ENCODE measurements around the gene TERB2.
"Not testable (repeated sequence)": the region's sequence is repeated elsewhere in the genome, so short reads cannot be mapped to it uniquely, and the experiment has no call there.

TERB2 gene

DNA sequence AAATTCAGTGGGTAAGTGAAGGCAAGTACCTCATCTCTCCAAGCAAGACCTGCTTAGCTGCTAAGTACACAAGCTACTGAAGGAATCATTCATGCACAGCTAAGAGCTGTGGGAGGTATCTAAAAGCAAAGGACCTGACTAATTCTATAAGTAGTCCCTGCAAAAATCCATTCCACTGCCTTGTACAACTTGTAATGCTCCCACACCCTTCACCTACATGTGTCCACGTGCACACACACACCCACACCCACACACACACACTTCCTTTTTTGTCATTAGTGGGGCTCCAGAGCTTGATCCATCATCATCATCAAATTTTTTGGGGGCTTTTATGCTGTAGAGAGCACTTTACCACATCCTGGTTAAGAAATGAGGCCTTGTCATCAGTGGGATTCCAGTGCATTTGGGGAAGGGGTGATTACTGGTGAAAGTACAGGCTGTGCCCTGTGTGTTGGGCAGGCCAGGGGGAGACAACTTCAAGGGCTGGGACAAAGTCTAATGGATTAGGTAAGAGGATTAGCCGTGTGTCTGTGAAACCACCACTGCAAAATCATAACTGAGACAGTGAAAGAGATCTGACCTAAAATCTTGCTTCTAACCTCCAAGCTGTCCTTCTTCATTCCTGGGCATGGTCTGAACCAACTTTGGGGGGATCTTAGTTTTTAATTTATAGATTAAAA, 47.4 kb downstream of the TERB2 start:
- peak; percentile 55 for DNase-seq

DNA sequence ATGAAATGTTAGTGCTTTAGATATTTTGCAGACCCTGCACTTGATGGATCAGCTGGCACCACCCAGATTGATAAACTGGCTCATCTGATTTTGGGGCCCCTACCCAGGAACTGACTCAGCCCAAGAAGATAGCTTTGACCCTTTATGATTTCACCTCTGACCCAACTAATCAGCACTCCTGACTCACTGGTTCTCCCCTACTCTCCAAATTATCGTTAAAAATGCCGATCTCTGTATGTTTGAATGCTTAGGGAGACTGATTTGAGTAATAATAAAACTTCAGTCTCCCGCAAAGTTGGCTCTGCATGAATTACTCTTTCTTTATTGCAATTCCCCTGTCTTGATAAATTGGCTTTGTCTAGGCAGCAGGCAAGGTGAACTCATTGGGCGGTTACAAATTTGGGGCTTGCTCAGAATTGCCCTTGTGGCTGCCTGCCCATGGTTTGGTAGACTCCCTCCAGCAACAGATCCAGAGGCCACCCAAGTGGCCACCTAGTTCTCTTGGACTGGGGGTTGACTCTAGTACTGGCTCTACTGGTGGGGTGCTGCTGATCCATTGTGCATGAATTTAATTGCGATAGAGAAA, 48.2 kb downstream of the TERB2 start:
- DNase-seq: not testable (repeated sequence)

DNA sequence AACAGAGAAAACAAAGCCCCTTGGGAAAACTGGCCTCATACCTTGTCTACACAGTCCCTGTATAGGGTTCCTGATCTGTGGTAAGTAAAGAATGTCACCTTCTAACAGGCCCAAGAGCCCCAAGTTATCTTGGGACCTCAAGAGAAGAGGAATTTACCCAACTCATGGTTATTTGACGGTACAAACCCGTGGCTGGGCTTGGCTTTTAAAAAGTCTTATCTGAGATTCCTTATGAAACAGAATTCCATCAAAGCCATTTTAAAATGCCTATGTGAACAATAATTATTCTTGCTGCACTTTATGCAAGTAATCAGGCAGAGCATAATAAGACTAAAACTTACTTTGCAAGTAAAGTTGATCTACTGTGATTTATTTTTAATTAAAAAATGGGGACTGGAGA, 52.6 kb downstream of the TERB2 start:
- DNase-seq: no peak

DNA sequence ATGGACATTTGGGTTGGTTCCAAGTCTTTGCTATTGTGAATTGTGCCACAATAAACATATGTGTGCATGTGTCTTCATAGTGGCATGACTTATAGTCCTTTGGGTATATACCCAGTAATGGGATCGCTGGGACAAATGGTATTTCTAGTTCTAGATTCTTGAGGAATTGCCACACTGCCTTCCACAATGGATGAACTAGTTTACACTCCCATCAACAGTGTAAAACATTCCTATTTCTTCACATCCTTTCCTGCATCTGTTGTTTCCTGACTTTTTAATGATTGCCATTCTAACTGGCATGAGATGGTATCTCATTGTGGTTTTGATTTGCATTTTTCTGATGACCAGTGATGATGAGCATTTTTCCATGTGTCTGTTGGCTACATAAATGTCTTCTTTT, 58.6 kb downstream of the TERB2 start:
- not testable (repeated sequence) for DNase-seq

DNA sequence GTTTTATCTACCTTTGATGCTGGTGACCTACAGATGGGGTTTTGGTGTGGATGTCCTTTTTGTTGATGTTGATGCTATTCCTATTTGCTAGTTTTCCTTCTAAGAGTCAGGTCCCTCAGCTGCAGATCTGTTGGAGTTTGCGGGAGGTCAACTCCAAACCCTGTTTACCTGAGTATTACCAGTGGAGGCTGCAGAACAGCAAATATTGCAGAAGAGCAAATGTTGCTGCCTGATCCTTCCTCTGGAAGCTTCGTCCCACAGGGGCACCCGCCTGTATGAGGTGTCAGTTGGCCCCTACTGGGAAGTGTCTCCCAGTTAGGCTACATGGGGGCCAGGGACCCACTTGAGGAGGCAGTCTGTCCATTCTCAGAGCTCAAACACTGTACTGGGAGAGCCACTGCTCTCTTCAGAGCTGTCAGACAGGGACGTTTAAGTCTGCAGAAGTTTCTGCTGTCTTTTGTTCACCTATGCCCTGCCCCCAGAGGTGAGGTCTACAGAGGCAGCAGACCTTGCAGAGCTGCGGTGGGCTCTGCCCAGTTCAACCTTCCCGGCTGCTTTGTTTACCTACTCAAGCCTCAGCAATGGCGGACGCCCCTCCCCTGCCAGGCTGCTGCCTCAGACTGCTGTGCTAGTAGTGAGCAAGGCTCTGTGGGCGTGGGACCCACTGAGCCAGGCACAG, 63.9 kb downstream of the TERB2 start:
- not testable (repeated sequence) for DNase-seq

DNA sequence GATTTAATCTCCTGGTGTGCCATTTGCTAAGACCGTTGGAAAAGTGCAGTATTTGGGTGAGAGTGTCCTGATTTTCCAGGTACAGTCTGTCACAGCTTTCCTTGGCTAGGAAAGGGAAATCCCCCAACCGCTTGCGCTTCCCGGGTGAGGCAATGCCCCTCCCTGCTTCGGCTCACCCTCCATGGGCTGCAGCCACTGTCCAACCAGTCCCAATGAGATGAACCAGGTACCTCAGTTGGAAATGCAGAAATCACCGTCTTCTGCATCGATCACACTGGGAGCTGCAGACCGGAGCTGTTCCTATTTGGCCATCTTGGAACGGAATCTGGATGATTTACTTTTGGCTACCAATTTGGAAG, 64.4 kb downstream of the TERB2 start:
- DNase-seq: not testable (repeated sequence)

DNA sequence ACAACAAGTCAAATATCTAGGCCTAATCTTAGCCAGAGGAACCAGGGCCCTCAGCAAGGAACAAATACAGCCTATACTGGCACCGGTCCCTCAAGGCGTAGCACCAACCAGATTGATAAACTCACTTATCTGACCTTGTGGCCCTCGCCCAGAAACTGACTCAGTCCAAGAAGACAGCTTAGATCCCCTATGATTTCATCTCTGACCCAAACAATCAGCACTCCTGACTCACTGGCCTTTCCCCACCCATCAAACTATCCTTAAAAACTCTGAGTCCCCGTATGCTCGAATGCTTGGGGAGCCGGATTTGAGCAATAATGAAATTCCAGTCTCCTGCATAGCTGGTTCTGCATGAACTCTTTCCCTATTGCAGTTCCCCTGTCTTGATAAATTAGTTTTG, 64.9 kb downstream of the TERB2 start:
- no peak for DNase-seq

DNA sequence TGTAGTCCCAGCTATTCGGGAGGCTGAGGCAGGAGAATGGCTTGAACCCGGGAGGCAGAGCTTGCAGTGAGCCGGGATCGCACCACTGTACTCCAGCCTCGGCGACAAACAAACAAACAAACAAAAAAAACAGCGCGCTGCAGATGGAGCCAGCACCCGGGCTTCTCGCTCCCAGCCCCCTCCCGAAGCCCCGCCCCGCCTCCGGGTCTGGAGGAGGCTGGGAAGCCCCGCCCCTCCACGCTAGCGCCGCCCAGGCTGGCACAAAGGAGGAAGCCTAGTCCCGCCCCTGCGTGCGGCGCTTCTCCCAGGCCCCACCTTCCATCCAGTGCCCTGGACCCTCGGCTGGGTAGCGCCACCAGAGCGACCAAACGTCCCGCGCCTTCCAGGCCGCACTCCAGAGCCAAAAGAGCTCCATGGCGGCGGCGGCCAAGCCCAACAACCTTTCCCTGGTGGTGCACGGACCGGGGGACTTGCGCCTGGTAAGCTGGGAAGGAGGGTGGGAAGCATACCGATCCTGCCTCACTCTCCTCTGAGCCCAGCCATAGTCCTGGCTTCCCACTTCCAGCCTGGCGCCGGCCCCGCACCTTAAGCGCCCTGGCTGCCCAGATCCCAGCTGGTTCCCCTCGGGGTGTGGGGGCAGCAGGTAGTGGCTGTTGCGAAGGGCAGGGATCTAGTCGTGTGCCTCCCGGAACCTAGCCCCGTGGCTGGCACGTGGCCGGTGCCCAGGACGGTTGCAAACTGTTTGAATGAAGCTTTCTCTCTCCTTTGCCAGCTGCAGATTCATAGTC, 66.6 kb downstream of the TERB2 start, which contains the start of gene SORD:
TSS of gene SORD (plus strand) at position 325 of the 788 bp plus-strand sequence. CDS start at position 414, 89 bp downstream.
- DNase-seq: peak; percentile 67

DNA sequence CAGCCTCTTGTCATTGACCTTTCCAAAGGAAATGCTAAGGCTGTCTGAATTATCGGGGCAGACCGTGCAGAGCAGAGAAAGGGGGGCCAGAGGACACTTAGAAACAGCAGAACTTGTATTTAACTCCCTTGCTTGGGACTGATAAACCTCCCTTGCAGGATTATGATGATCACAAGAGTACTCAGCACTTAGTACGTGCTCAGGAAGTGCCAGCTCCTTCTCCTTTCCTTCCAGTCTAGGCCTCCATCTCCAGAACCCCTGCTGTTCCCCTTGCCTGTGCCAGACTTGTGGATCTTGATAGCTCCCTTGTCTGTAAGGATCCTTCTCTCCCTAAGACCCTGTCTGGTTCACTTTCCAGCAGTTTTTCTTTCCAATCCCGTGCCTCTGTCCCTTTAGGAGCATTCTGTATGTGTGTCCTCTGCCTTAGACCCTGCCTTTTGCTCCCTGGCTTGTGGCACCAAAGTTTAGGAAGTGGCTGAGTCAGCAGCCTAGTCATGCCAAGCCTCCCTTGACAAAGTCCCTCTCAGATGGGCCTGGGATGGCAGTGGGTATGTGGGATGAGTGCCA, 67.3 kb downstream of the TERB2 start:
- peak; percentile 2 for DNase-seq

DNA sequence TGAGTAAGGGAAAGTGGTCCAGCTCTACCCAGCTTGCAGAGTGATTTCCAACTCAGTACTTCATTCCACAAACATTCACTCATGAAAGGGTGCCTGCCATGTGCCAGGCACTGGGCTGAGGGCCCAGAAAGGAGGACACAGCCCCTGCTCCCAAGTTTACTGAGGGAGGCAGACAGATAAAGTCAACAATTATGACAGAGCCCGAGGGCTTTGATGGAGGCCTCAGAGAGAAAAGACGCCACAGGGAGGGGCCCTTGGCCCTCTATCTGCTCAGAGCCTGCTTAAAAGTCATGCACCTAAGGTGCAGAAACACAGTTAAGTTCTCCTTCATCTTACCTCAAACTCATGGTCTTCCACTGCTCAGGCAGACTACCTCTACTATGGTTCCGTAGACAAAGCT, 68.2 kb downstream of the TERB2 start:
- DNase-seq: not testable (repeated sequence)

DNA sequence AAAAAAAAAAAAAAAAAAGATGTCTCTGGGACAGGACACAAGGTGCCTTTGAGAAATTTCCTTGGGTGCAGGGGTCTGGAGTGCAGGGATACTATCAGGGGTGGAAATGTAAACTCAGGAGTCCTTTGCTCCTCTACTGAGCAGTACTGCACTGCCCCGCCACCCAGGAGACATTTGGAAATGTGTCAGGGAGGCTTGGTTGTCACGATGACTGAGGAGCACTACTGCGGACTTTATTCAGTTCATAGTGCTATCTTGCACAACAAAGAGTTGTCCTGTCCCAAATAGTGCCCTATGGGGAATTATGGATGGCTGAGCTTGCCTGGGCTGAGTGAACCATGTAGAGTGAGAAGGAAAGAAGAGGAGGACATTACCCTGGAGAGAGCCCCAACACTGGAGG, 69.1 kb downstream of the TERB2 start:
- DNase-seq: not testable (repeated sequence)

DNA sequence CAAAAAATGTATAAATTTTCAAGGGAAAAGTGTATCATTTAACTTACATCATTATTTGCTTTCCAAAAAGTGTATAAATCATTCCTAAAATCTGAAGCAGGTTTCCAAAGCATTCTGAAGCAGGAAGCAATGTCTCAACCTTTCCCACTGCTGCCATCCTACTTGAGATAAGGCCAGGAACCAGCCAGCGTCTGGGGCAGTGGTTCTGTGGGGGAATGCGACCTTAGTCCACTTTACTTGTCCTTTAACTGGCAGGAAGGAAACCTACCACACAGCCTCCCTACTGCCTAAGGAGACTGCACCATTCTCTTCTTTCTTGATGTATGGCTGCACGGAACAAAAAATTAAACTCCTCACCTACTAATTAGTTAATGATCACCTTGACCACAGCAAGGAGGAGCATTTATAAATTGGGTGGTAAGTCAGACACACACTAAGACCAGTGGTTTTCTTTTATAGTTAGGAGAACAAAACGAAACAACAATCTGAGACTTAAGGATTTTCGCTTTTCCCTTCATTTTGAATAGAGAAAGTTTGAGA, 70.2 kb downstream of the TERB2 start:
- no peak for DNase-seq

DNA sequence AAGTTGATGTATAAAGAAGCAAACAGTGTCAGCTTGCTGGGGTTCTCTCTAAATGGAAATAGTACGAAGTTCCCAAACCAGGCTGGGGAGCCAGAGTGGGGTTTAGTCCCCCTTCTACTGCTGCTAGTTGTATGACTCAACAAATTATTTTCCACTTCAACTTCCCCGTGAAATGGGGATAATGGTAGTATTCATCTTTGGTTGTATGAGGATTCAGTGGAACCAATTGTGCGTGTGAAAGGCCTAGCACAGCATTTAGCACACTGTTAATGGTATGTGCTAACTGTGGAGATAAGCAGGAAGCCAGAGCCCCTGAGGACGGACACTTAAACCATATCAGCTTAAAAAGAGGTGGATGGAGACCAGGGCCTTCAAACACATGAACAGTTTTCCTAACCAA, 70.7 kb downstream of the TERB2 start:
- DNase-seq: no peak
